AG09319 (cell line): Measurements from ENCODE around the gene DLGAP1.
"Not testable (repeated sequence)": the region's sequence is repeated elsewhere in the genome, so short reads cannot be mapped to it uniquely, and the experiment has no call there.

Experiments used
- DNase-seq: peaks from one replicate; pipeline ENCODE4 v3.0.0-alpha.2; 2010; ENCODE audit warnings: low read depth; ENCODE audit errors: extremely low read depth
- CTCF ChIP-seq: IDR thresholded peaks from 2 replicates; pipeline ENCODE4 v1.5.1; 2011; ENCODE audit warnings: low read depth, mild to moderate bottlenecking, inconsistent platforms, low read length, moderate library complexity

DLGAP1 gene

DNA sequence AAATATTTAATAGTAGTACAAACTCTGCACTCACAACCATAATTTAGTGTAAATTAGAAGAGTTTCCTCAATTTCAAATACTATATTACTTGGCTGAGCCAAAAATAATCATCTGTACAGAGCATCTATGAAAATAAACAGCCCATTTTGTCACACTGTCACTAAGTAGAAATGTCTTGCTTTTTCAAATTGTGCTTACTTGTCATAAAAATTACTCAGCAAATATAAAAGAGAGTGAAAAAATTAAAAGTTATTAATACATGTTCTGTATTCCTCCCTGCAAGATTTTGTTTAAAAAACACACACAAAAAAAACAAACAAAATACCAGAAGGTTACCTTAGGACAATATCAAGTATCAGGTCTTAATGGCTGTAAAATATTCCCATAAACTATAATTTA lies 155.7 kb downstream of the DLGAP1 start:
- DNase-seq = no peak
- TF ChIP-seq CTCF = no peak

DNA sequence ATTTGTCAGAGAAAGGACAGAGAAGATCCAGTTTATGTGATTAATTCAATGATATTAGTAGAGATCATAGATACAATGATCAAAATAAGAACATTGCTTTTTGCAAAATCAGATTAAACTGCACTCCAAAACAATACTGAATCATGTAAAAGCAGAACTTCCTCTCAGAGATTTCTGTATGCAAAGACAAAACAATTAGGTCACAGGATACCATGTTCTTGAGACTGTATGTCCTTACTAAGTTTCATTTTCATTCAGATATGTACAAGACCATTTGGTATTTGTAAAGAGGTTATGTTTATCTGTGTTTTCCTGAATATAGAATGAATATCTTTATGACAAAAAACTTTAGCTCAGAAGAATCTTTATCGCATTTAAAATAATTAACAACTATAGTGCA lies 161.8 kb downstream of the DLGAP1 start:
- no peak for TF ChIP-seq CTCF

DNA sequence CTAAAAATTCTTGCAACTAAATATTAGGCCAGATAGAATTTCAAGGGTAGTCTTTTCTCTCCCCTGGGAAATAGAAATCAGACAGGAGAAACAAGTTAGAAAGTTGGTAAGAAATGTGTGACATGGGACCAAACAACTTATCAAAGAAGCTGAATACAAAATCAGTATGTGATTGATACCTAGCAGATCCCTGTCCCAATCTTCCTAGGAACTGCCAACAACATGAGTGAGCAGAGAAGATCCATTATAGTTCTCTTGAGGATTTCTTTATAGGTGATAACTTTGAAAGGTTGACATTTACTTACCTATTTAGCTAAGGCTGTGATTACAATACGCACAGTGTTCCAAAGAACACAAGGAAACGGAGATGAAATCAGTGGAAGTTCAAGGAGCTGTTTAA lies 162.4 kb downstream of the DLGAP1 start:
- no peak for TF ChIP-seq CTCF
- DNase-seq = no peak

More for the DNA sequence above, 161.8 kb downstream of the DLGAP1 start:
- DNase-seq = no peak

- DNase-seq = not testable (repeated sequence)
Observed at GRCh38 chr18:4287340-4287739, 167.8 kb downstream of the DLGAP1 start.

- no peak for DNase-seq
- TF ChIP-seq CTCF = no peak
Observed at GRCh38 chr18:4286256-4286655, 168.9 kb downstream of the DLGAP1 start.

GRCh38 chr18:4285525-4285924 lies 169.6 kb downstream of the DLGAP1 start:
- TF ChIP-seq CTCF = no peak

DNA sequence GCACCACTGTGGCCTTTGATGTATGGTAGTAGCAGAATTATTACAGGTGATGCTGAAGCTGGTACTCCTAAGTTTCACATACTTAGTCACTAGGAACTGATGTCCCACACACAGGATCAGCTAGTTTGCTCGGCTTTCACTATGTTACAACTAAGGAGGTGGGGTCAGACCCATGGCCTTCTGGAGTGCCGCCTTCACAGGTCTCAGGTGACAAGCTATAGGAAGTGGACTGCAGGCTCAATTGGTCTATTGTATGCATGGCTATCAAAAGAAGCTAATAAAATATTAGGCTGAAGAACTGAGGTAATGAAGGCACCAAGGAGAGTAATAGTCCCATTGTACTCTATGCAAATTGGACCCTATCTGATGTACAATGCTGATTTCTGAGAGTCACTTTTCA lies 170.6 kb downstream of the DLGAP1 start:
- no peak for DNase-seq
- no peak for TF ChIP-seq CTCF

More at GRCh38 chr18:4285525-4285924, 169.6 kb downstream of the DLGAP1 start:
- no peak for DNase-seq

- no peak for TF ChIP-seq CTCF
- no peak for DNase-seq
Observed at GRCh38 chr18:4283746-4284291, 171.3 kb downstream of the DLGAP1 start.
